Esophagus squamous epithelium (tissue), 4 donors: ENCODE data around the gene CHST8.

ENCODE experiments used
- CTCF ChIP-seq, 6 experiments: fragments of 450-650 bp in 4 of 6; fragments of 200-600 bp in 2 of 6; sonication (generic) in 2 of 6; IDR thresholded peaks; one replicate each; pipeline ENCODE4 v1.5.1; 2016 to 2019; ENCODE audit warnings: antibody characterized with exemption in 6 of 6, mild to moderate bottlenecking in 4 of 6, moderate library complexity in 4 of 6
- POLR2A ChIP-seq, 4 donors: fragments of 450-650 bp; IDR thresholded peaks; one replicate each; pipeline ENCODE4 v1.6.1; 2017; ENCODE audit warnings: antibody characterized with exemption in 4 of 4, mild to moderate bottlenecking in 4 of 4, moderate library complexity in 3 of 4

GRCh38 chr19:33582914-33583313, 38.8 kb upstream of the CHST8 start:
- TF ChIP-seq POLR2A (IDR thresholded peaks at IDR 0.05) (no peak), CTCF (IDR thresholded peaks at IDR 0.05) (no peak)
